Lower lobe of right lung (tissue), 2 donors: ENCODE data around the gene TTC28. TPM values are rescaled to one million over a fixed set of nuclear protein-coding genes. Genes with fewer than 3 reads are reported as not detected.

ENCODE experiments used
- ATAC-seq, 2 donors: fragments of 200-7000 bp; cut with Tn5 transposase; one replicate each; pipeline ENCODE4 v1.9.1; 2020 to 2022; ENCODE audit warnings: mild to moderate bottlenecking in 2 of 2, moderate library complexity in 2 of 2
- DNase-seq: peaks from one replicate; pipeline ENCODE4 v3.0.0-alpha.2; 2020
- H3K27ac ChIP-seq: fragments of 200-600 bp; one replicate; pipeline ENCODE4 v1.8.0; 2022
- H3K27me3 ChIP-seq: fragments of 200-600 bp; one replicate; pipeline ENCODE4 v1.8.0; 2022; ENCODE audit warnings: low read depth
- H3K36me3 ChIP-seq: fragments of 200-600 bp; one replicate; pipeline ENCODE4 v1.8.0; 2022; ENCODE audit warnings: mild to moderate bottlenecking
- H3K4me1 ChIP-seq: fragments of 200-600 bp; one replicate; pipeline ENCODE4 v1.8.0; 2022
- H3K4me3 ChIP-seq: fragments of 200-600 bp; one replicate; pipeline ENCODE4 v1.8.0; 2022; ENCODE audit warnings: mild to moderate bottlenecking
- H3K9me3 ChIP-seq: fragments of 200-600 bp; one replicate; pipeline ENCODE4 v1.8.0; 2022
- CTCF ChIP-seq: fragments of 200-600 bp; IDR thresholded peaks from one replicate; pipeline ENCODE4 v1.8.0; 2022; ENCODE audit warnings: antibody characterized with exemption, mild to moderate bottlenecking
- intact Hi-C: fragments of 100-400 bp; cut with DNase I; formaldehyde crosslinking; loops from one replicate; pipeline ENCODE4 v1.11.0; 2022
- total RNA-seq: library from RNA; stranded (reverse); fragmentation: NEBNext Ultra II Directional; extraction: Animal tissue kit (Norgen Biotek cat#: 25700); gene quantifications from one replicate; pipeline ENCODE4 v1.2.1, GENCODE V29; 2021
- donor health status: DM: no; HTN: yes; CAD: no; lungs with severe emphysema.

Gene TTC28
- total RNA-seq, 1 donor from 2014 or later, result 39.6 TPM

GRCh38 chr22:28043266-28043665 is 636.4 kb downstream of the TTC28 start:
- H3K4me1 ChIP-seq, result peaks cover 12% of the 10 kb centered on the region
- no peaks in the 10 kb centered on the region for H3K9me3 ChIP-seq
- intact Hi-C loops, result no loop called here
- no peak overlapping the region for H3K4me3 ChIP-seq
- TF ChIP-seq CTCF, result no peak
- ATAC-seq (no peak), DNase-seq (no peak)
- H3K27me3 ChIP-seq, result no peaks in the 10 kb centered on the region
- H3K27ac ChIP-seq, result no peak overlapping the region
- no peaks in the 10 kb centered on the region for H3K36me3 ChIP-seq

- ATAC-seq (peak; percentile 45), DNase-seq (no peak)
- Histone ChIP-seq H3K4me3 (no peak overlapping the region), H3K36me3 (peaks cover 3% of the 10 kb centered on the region), H3K9me3 (no peaks in the 10 kb centered on the region), H3K27me3 (no peaks in the 10 kb centered on the region), H3K27ac (peak overlapping the region; percentile 78), H3K4me1 (peaks cover 51% of the 10 kb centered on the region)
- intact Hi-C loops, result no loop called here
- no peak for TF ChIP-seq CTCF
These were observed 644.8 kb downstream of the TTC28 start for GRCh38 chr22:28034760-28035401.

GRCh38 chr22:28034145-28034759 is 645.4 kb downstream of the TTC28 start:
- intact Hi-C loops, result no loop called here

GRCh38 chr22:28032861-28033260 is 646.8 kb downstream of the TTC28 start:
- Histone ChIP-seq H3K4me1 (peaks cover 72% of the 10 kb centered on the region), H3K27ac (peak overlapping the region; percentile 60), H3K36me3 (peaks cover 6% of the 10 kb centered on the region), H3K27me3 (no peaks in the 10 kb centered on the region), H3K9me3 (no peaks in the 10 kb centered on the region), H3K4me3 (no peak overlapping the region)
- intact Hi-C loops, result no loop called here
- no peak for TF ChIP-seq CTCF
- ATAC-seq (no peak), DNase-seq (no peak)

More at GRCh38 chr22:28034145-28034759, 645.4 kb downstream of the TTC28 start:
- Histone ChIP-seq H3K36me3 (peaks cover 6% of the 10 kb centered on the region), H3K4me1 (peaks cover 58% of the 10 kb centered on the region), H3K9me3 (no peaks in the 10 kb centered on the region), H3K27me3 (no peaks in the 10 kb centered on the region), H3K27ac (peak overlapping the region; percentile 78), H3K4me3 (no peak overlapping the region)
- no peak for TF ChIP-seq CTCF
- ATAC-seq (no peak), DNase-seq (no peak)

- Histone ChIP-seq H3K4me3 (no peak overlapping the region), H3K36me3 (peaks cover 6% of the 10 kb centered on the region), H3K27me3 (no peaks in the 10 kb centered on the region), H3K9me3 (no peaks in the 10 kb centered on the region), H3K4me1 (peaks cover 83% of the 10 kb centered on the region), H3K27ac (no peak overlapping the region)
- DNase-seq (no peak), ATAC-seq (no peak)
- intact Hi-C loops, result no loop called here
- TF ChIP-seq CTCF, result no peak
These were observed 648.2 kb downstream of the TTC28 start for GRCh38 chr22:28031383-28031922.
